Measurements from ENCODE around the gene SERGEF.

DNA sequence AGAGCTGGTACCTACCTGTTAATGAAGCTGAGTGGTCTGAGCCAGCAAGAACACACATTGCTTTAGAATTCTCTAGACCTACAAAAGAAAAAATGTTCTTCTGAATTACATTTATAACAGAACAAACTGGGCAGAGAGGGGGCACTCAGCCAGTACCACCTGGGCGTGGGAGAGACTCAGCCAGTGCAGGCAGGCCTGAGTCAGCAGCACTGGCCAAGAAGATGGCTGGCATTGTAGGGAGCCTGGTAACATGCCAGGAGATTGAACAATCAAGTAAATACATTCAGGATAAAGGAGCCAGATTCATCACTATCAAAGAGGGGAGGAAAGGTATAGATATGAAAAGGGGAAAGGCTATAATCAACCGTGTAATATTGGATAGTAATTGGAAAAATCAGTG, 19.9 kb downstream of the SERGEF start:
- TF ChIP-seq, protein P1, sequence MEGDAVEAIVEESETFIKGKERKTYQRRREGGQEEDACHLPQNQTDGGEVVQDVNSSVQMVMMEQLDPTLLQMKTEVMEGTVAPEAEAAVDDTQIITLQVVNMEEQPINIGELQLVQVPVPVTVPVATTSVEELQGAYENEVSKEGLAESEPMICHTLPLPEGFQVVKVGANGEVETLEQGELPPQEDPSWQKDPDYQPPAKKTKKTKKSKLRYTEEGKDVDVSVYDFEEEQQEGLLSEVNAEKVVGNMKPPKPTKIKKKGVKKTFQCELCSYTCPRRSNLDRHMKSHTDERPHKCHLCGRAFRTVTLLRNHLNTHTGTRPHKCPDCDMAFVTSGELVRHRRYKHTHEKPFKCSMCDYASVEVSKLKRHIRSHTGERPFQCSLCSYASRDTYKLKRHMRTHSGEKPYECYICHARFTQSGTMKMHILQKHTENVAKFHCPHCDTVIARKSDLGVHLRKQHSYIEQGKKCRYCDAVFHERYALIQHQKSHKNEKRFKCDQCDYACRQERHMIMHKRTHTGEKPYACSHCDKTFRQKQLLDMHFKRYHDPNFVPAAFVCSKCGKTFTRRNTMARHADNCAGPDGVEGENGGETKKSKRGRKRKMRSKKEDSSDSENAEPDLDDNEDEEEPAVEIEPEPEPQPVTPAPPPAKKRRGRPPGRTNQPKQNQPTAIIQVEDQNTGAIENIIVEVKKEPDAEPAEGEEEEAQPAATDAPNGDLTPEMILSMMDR (conservative IDR thresholded peaks at IDR 0.05; ENCODE audit: low read depth, low read length) = no peak
- no peak for TF ChIP-seq MXI1 (IDR thresholded peaks at IDR 0.05; ENCODE audit: borderline replicate concordance, low read depth, low read length)
- TF ChIP-seq POLR2A (IDR thresholded peaks at IDR 0.05; ENCODE audit: low read depth, low read length) = no peak
- no peak for TF ChIP-seq SMC3 (IDR thresholded peaks at IDR 0.05; ENCODE audit: low read depth, low read length)
- no peak for TF ChIP-seq CEBPB (IDR thresholded peaks at IDR 0.05; ENCODE audit: low read depth, low read length)
- TF ChIP-seq RAD21 (IDR thresholded peaks at IDR 0.05; ENCODE audit: low read length) = no peak

Measured in IMR-90 (cell line).